ENCODE results near the gene DNM1. TPM values are rescaled to one million over a fixed set of nuclear protein-coding genes. Genes with fewer than 3 reads are reported as not detected.

Gene DNM1
- total RNA-seq, 4 donors from 2014 or later = 8.6 to 22.3 (median 14.4) TPM

DNA sequence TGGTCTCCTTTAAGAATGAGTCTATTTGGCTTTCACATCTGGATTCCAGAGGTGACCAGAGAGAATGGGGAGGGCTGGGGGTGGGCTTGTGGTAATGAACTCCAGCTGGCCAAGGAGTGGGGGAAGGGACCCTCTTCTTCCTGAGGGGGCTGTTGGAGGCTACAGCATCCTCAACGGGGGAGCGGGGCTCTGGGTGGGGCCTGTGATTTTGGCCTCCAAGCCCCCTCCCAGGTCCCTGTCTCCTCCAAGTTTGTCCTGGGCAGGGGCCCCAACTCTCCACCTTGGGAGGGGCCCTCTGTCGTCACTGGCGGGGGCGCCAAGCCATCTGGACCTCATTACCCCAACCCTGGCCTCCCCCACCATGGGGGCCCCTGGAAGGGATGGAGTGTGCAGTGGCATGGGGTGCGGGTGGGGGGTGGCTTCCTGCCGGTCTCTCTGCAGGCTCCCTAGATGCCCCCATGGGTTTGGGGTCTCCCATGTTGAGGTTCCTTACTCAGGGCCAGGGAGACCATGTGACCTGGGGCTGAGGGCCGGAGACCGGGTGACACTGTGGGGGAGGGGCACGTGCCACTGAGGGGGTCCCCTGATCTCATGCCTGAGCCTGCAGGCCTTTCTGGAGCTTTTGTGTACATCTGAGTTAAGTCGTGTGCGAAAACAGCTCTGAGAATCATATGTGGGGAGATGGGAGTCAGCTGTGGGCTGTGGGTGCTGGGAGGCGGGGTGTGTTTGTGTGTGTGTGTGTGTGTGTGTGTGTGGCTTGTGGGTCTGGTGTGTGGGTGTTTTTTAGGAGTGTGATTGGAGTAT, 40.2 kb downstream of the DNM1 start:
- no peak for TF ChIP-seq POLR2A (IDR thresholded peaks at IDR 0.05)
- TF ChIP-seq, protein P1, sequence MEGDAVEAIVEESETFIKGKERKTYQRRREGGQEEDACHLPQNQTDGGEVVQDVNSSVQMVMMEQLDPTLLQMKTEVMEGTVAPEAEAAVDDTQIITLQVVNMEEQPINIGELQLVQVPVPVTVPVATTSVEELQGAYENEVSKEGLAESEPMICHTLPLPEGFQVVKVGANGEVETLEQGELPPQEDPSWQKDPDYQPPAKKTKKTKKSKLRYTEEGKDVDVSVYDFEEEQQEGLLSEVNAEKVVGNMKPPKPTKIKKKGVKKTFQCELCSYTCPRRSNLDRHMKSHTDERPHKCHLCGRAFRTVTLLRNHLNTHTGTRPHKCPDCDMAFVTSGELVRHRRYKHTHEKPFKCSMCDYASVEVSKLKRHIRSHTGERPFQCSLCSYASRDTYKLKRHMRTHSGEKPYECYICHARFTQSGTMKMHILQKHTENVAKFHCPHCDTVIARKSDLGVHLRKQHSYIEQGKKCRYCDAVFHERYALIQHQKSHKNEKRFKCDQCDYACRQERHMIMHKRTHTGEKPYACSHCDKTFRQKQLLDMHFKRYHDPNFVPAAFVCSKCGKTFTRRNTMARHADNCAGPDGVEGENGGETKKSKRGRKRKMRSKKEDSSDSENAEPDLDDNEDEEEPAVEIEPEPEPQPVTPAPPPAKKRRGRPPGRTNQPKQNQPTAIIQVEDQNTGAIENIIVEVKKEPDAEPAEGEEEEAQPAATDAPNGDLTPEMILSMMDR (IDR thresholded peaks at IDR 0.05) = no peak
- no peak for TF ChIP-seq EP300 (IDR thresholded peaks at IDR 0.05)
- 30% methylated on average over 4 of the region's 13 CpGs; no CpG with 5 or more reads in 1 of the 2 donors for WGBS, 2 donors (ENCODE audit: low coverage in 1 of 2)
- Histone ChIP-seq H3K27me3 (peaks cover 16% of the 10 kb centered on the region), H3K36me3 (no peaks in the 10 kb centered on the region), H3K9me3 (no peaks in the 10 kb centered on the region), H3K4me1 (peaks cover 0 to 21% (median 12%) of the 10 kb centered on the region in 3 donors), H3K27ac (peak overlapping the region in 3 of 4 donors; percentile 72 to 81 (median 73)), H3K4me3 (peak overlapping the region in 1 of 2 donors; percentile 45)
- ATAC-seq = no peak

GRCh38 chr9:128244091-128244836, 41.1 kb downstream of the DNM1 start:
- peak overlapping the region in 3 of 4 donors; percentile 72 to 81 (median 73) for H3K27ac ChIP-seq
- WGBS, 2 donors (ENCODE audit: low coverage in 1 of 2) = 71 to 73% methylated on average over 2 of the region's 13 CpGs

DNA sequence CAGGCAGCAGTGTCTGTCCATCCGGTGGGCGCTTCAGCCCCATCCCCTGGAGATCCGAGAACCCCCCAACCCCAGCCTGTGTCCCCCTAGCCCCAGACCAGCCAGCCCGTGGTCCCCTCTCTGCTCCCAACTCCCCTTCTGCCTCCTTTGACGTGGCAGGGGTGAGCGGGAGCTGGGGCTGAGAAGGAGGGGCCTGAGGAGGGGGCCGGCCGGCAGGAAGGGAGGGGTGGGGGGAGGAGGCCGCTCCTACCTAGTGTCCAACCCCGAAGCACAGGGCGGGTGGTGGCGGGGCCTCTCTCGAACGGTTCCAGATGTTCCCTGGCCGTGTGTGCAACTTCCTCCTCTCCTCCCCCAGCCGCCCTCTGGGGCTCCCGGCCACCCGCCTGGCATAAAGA, 41.7 kb downstream of the DNM1 start:
- H3K9me3 ChIP-seq = no peaks in the 10 kb centered on the region
- H3K27me3 ChIP-seq = peaks cover 18% of the 10 kb centered on the region
- H3K36me3 ChIP-seq = no peaks in the 10 kb centered on the region
- peak; percentile 85 for ATAC-seq
- TF ChIP-seq POLR2AphosphoS5 (IDR thresholded peaks at IDR 0.05) (peak; percentile 20), POLR2A (IDR thresholded peaks at IDR 0.05) (peak in 1 of 2 donors; percentile 30)
- TF ChIP-seq, protein P1 (IDR thresholded peaks at IDR 0.05) = no peak
- H3K27ac ChIP-seq = peak overlapping the region in 3 of 4 donors; percentile 72 to 81 (median 73)
- H3K4me1 ChIP-seq = peaks cover 0 to 21% (median 12%) of the 10 kb centered on the region in 3 donors
- peak overlapping the region; percentile 6 to 45 for H3K4me3 ChIP-seq
- WGBS, 2 donors (ENCODE audit: low coverage in 1 of 2) = no CpG with 5 or more reads among the region's 18 CpGs

More at GRCh38 chr9:128244091-128244836, 41.1 kb downstream of the DNM1 start:
- H3K27me3 ChIP-seq = peaks cover 16% of the 10 kb centered on the region
- peak overlapping the region; percentile 6 to 45 for H3K4me3 ChIP-seq
- TF ChIP-seq POLR2A (IDR thresholded peaks at IDR 0.05) = no peak
- TF ChIP-seq, protein P1 (IDR thresholded peaks at IDR 0.05) = no peak
- no peak for TF ChIP-seq EP300 (IDR thresholded peaks at IDR 0.05)
- TF ChIP-seq POLR2AphosphoS5 (IDR thresholded peaks at IDR 0.05) = no peak
- H3K9me3 ChIP-seq = no peaks in the 10 kb centered on the region
- peaks cover 0 to 21% (median 12%) of the 10 kb centered on the region in 3 donors for H3K4me1 ChIP-seq
- ATAC-seq = peak; percentile 23
- H3K36me3 ChIP-seq = no peaks in the 10 kb centered on the region

GRCh38 chr9:128245421-128246151, 42.4 kb downstream of the DNM1 start:
- WGBS, 2 donors (ENCODE audit: low coverage in 1 of 2) = 7 to 60% methylated on average over 2 to 7 of the region's 13 CpGs
- H3K4me1 ChIP-seq = peaks cover 0 to 27% (median 12%) of the 10 kb centered on the region in 3 donors
- H3K4me3 ChIP-seq = peak overlapping the region in 1 of 2 donors; percentile 45
- peak overlapping the region in 3 of 4 donors; percentile 72 to 81 (median 73) for H3K27ac ChIP-seq
- TF ChIP-seq POLR2A (IDR thresholded peaks at IDR 0.05) (no peak), EP300 (IDR thresholded peaks at IDR 0.05) (no peak), POLR2AphosphoS5 (IDR thresholded peaks at IDR 0.05) (no peak)
- TF ChIP-seq, protein P1 (IDR thresholded peaks at IDR 0.05) = no peak
- no peaks in the 10 kb centered on the region for H3K36me3 ChIP-seq
- peaks cover 25% of the 10 kb centered on the region for H3K27me3 ChIP-seq
- no peaks in the 10 kb centered on the region for H3K9me3 ChIP-seq
- no peak for ATAC-seq
